DMS53 (cell line): ENCODE data around the gene PHACTR1.

Experiments
- DNase-seq: peaks from one replicate; lab custom pipeline; 2025; lab: John Stamatoyannopoulos, UW

The PHACTR1 gene

GRCh38 chr6:12803486-12803885 is 86.9 kb downstream of the PHACTR1 start:
- DNase-seq = no peak

- DNase-seq = no peak
Measured at GRCh38 chr6:12804952-12805645, 88.5 kb downstream of the PHACTR1 start.

GRCh38 chr6:12806136-12806535 is 89.6 kb downstream of the PHACTR1 start:
- no peak for DNase-seq

GRCh38 chr6:12806796-12807195 is 90.2 kb downstream of the PHACTR1 start:
- DNase-seq = no peak

- no peak for DNase-seq
Measured at GRCh38 chr6:12811519-12811918, 95.0 kb downstream of the PHACTR1 start.

GRCh38 chr6:12813321-12813720 is 96.8 kb downstream of the PHACTR1 start:
- DNase-seq = no peak

GRCh38 chr6:12814015-12814414 is 97.4 kb downstream of the PHACTR1 start:
- no peak for DNase-seq

- DNase-seq = no peak
Measured at GRCh38 chr6:12815089-12815488, 98.5 kb downstream of the PHACTR1 start.

GRCh38 chr6:12815884-12816600 is 99.5 kb downstream of the PHACTR1 start:
- no peak for DNase-seq

- no peak for DNase-seq
Measured at GRCh38 chr6:12818324-12818723, 101.8 kb downstream of the PHACTR1 start.

GRCh38 chr6:12823847-12824246 is 107.3 kb downstream of the PHACTR1 start:
- no peak for DNase-seq

- DNase-seq = no peak
Measured at GRCh38 chr6:12826584-12826983, 110.0 kb downstream of the PHACTR1 start.

GRCh38 chr6:12827921-12828320 is 111.4 kb downstream of the PHACTR1 start:
- DNase-seq = no peak

- DNase-seq = no peak
Measured at GRCh38 chr6:12832226-12832735, 115.7 kb downstream of the PHACTR1 start.

GRCh38 chr6:12836009-12836408 is 119.4 kb downstream of the PHACTR1 start:
- no peak for DNase-seq

- DNase-seq = no peak
Measured at GRCh38 chr6:12841619-12842018, 125.1 kb downstream of the PHACTR1 start.

GRCh38 chr6:12842114-12842513 is 125.5 kb downstream of the PHACTR1 start:
- DNase-seq = no peak

- no peak for DNase-seq
Measured at GRCh38 chr6:12842658-12843057, 126.1 kb downstream of the PHACTR1 start.

- peak; percentile 70 for DNase-seq
Measured at GRCh38 chr6:12844284-12845223, 128.0 kb downstream of the PHACTR1 start.

- DNase-seq = no peak
Measured at GRCh38 chr6:12845224-12846004, 128.8 kb downstream of the PHACTR1 start.
